ENCODE data around the gene LARGE1.

The LARGE1 gene

GRCh38 chr22:33914699-33915098, 5.6 kb downstream of the LARGE1 start:
- in situ Hi-C loops (cut with MboI; ENCODE audit: low sequenced_read_pairs): no loop called here

- in situ Hi-C loops (cut with MboI; ENCODE audit: low sequenced_read_pairs): no loop called here
Measured at GRCh38 chr22:33914131-33914530, 6.1 kb downstream of the LARGE1 start.

GRCh38 chr22:33913188-33913587, 7.1 kb downstream of the LARGE1 start:
- in situ Hi-C loops (cut with MboI; ENCODE audit: low sequenced_read_pairs): no loop called here

- in situ Hi-C loops (cut with MboI; ENCODE audit: low sequenced_read_pairs): no loop called here
Measured at GRCh38 chr22:33909911-33910310, 10.4 kb downstream of the LARGE1 start.

GRCh38 chr22:33909075-33909458, 11.2 kb downstream of the LARGE1 start:
- in situ Hi-C loops (cut with MboI; ENCODE audit: low sequenced_read_pairs): no loop called here

GRCh38 chr22:33908171-33909074, 11.9 kb downstream of the LARGE1 start:
- in situ Hi-C loops (cut with MboI; ENCODE audit: low sequenced_read_pairs): no loop called here

GRCh38 chr22:33906954-33907353, 13.3 kb downstream of the LARGE1 start:
- in situ Hi-C loops (cut with MboI; ENCODE audit: low sequenced_read_pairs): no loop called here

- in situ Hi-C loops (cut with MboI; ENCODE audit: low sequenced_read_pairs): no loop called here
Measured at GRCh38 chr22:33906475-33906874, 13.8 kb downstream of the LARGE1 start.

- in situ Hi-C loops (cut with MboI; ENCODE audit: low sequenced_read_pairs): no loop called here
Measured at GRCh38 chr22:33903012-33903411, 17.3 kb downstream of the LARGE1 start.

- in situ Hi-C loops (cut with MboI; ENCODE audit: low sequenced_read_pairs): no loop called here
Measured at GRCh38 chr22:33902073-33902472, 18.2 kb downstream of the LARGE1 start.

GRCh38 chr22:33898121-33898520, 22.2 kb downstream of the LARGE1 start:
- in situ Hi-C loops (cut with MboI; ENCODE audit: low sequenced_read_pairs): no loop called here

- in situ Hi-C loops (cut with MboI; ENCODE audit: low sequenced_read_pairs): no loop called here
Measured at GRCh38 chr22:33897448-33897835, 22.8 kb downstream of the LARGE1 start.

- in situ Hi-C loops (cut with MboI; ENCODE audit: low sequenced_read_pairs): no loop called here
Measured at GRCh38 chr22:33896575-33897447, 23.5 kb downstream of the LARGE1 start.

GRCh38 chr22:33896154-33896553, 24.1 kb downstream of the LARGE1 start:
- in situ Hi-C loops (cut with MboI; ENCODE audit: low sequenced_read_pairs): no loop called here

- in situ Hi-C loops (cut with MboI; ENCODE audit: low sequenced_read_pairs): no loop called here
Measured at GRCh38 chr22:33895444-33895843, 24.8 kb downstream of the LARGE1 start.

- in situ Hi-C loops (cut with MboI; ENCODE audit: low sequenced_read_pairs): no loop called here
Measured at GRCh38 chr22:33894515-33894914, 25.8 kb downstream of the LARGE1 start.

GRCh38 chr22:33894036-33894435, 26.2 kb downstream of the LARGE1 start:
- in situ Hi-C loops (cut with MboI; ENCODE audit: low sequenced_read_pairs): no loop called here

- in situ Hi-C loops (cut with MboI; ENCODE audit: low sequenced_read_pairs): no loop called here
Measured at GRCh38 chr22:33893512-33893911, 26.8 kb downstream of the LARGE1 start.

GRCh38 chr22:33891992-33892391, 28.3 kb downstream of the LARGE1 start:
- in situ Hi-C loops (cut with MboI; ENCODE audit: low sequenced_read_pairs): no loop called here

GRCh38 chr22:33891455-33891854, 28.8 kb downstream of the LARGE1 start:
- in situ Hi-C loops (cut with MboI; ENCODE audit: low sequenced_read_pairs): no loop called here

- in situ Hi-C loops (cut with MboI; ENCODE audit: low sequenced_read_pairs): no loop called here
Measured at GRCh38 chr22:33889748-33890147, 30.5 kb downstream of the LARGE1 start.

GRCh38 chr22:33888821-33889220, 31.5 kb downstream of the LARGE1 start:
- in situ Hi-C loops (cut with MboI; ENCODE audit: low sequenced_read_pairs): no loop called here
